Measurements from ENCODE around the gene GRPR.

GRPR gene

DNA sequence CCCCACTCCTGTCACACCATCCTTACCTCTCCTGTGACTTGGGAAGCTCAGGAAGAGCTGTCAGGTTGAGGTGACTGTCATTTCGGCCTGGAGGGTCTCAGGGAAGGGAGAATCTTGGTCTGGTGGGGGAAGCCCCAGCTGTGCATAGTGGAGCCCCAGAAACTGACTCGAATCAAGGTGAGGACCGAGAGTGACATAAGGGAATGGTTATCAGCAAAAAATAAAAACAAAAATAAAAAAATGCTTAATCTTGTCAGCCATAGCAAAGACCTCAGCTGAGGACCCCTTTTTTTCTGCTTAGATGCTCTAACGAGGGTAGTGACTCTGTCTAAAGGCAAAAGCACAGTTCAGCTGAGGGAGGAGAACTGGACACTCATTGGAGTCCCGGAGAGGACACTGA is 43.8 kb downstream of the GRPR start, which contains the start of gene MAGEB17 (continued):
- TF ChIP-seq, protein P1, sequence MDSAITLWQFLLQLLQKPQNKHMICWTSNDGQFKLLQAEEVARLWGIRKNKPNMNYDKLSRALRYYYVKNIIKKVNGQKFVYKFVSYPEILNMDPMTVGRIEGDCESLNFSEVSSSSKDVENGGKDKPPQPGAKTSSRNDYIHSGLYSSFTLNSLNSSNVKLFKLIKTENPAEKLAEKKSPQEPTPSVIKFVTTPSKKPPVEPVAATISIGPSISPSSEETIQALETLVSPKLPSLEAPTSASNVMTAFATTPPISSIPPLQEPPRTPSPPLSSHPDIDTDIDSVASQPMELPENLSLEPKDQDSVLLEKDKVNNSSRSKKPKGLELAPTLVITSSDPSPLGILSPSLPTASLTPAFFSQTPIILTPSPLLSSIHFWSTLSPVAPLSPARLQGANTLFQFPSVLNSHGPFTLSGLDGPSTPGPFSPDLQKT (IDR thresholded peaks at IDR 0.05; ENCODE audit: borderline replicate concordance, low read depth, low read length) = no peak
- TF ChIP-seq, protein P2, sequence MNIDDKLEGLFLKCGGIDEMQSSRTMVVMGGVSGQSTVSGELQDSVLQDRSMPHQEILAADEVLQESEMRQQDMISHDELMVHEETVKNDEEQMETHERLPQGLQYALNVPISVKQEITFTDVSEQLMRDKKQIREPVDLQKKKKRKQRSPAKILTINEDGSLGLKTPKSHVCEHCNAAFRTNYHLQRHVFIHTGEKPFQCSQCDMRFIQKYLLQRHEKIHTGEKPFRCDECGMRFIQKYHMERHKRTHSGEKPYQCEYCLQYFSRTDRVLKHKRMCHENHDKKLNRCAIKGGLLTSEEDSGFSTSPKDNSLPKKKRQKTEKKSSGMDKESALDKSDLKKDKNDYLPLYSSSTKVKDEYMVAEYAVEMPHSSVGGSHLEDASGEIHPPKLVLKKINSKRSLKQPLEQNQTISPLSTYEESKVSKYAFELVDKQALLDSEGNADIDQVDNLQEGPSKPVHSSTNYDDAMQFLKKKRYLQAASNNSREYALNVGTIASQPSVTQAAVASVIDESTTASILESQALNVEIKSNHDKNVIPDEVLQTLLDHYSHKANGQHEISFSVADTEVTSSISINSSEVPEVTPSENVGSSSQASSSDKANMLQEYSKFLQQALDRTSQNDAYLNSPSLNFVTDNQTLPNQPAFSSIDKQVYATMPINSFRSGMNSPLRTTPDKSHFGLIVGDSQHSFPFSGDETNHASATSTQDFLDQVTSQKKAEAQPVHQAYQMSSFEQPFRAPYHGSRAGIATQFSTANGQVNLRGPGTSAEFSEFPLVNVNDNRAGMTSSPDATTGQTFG (tag by site-specific recombination; IDR thresholded peaks at IDR 0.05; ENCODE audit: borderline replicate concordance) = no peak
- TF ChIP-seq ZNF830 (tag by site-specific recombination; IDR thresholded peaks at IDR 0.05; ENCODE audit: low read depth) = no peak
- TF ChIP-seq ZNF350 (tag by site-specific recombination; IDR thresholded peaks at IDR 0.05) = no peak

DNA sequence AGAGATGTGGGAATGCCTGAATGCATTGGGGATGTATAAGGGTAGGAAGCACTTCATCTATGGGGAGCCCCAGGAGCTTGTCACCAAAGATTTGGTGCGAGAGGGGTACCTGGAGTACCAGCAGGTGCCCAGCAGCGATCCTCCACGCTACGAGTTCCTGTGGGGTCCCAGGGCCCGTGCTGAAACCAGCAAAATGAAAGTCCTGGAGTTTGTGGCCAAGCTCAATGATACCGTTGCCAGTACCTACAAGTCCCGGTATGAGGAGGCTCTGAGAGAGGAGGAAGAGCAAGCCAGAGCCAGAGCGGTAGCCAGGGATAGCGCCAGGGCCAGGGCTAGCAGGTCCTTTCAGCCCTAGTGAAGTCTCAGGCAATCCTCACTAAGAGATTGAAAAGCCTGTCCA is 47.7 kb downstream of the GRPR start:
- ChIA-PET CTCF (no interaction called here), POLR2A (no interaction called here)
- Histone ChIP-seq H3K9me3 (ENCODE audit: control insufficient read depth, insufficient read depth, low read depth, low read length) (no peaks in the 10 kb centered on the region), H3K36me3 (ENCODE audit: control insufficient read depth in 2 of 2, insufficient read depth in 1 of 2, low read length in 2 of 2) (no peaks in the 10 kb centered on the region), H3K4me1 (ENCODE audit: control insufficient read depth, insufficient read depth, low read length) (no peaks in the 10 kb centered on the region), H3K4me3 (ENCODE audit: low read depth, low read length) (no peak overlapping the region), H3K27ac (ENCODE audit: extremely low read depth, low read depth, low read length) (no peak overlapping the region)
- no peak for TF ChIP-seq MEIS1 (CRISPR knock-in tag; IDR thresholded peaks at IDR 0.05; ENCODE audit: borderline replicate concordance)
- TF ChIP-seq, protein P3, sequence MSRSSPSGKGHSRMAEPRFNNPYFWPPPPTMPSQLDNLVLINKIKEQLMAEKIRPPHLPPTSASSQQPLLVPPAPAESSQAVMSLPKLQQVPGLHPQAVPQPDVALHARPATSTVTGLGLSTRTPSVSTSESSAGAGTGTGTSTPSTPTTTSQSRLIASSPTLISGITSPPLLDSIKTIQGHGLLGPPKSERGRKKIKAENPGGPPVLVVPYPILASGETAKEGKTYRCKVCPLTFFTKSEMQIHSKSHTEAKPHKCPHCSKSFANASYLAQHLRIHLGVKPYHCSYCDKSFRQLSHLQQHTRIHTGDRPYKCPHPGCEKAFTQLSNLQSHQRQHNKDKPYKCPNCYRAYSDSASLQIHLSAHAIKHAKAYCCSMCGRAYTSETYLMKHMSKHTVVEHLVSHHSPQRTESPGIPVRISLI (tag by site-specific recombination; IDR thresholded peaks at IDR 0.05) = no peak
- no peak for TF ChIP-seq ZNF768 (tag by site-specific recombination; IDR thresholded peaks at IDR 0.05)
- TF ChIP-seq ZNF37A (tag by site-specific recombination; IDR thresholded peaks at IDR 0.05) = no peak

DNA sequence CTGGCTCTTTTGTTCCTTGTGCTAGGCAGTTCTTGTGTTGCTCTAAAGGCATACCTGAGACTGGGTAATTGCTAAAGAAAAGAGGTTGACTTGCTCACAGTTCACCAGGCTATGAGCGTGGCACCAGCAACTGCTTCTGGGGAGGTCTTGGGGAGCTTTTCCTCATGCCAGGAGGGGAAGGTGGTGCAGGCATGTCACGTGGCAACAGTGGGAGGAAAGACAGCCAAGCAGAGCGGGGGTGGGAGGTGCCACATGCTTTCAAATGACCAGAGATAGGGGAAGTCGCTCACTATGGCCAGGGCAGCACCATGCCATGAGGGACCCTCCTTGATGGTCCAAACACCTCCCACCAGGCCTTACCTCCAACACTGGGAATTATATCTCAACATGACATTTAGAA is 48.6 kb downstream of the GRPR start:
- Histone ChIP-seq H3K36me3 (ENCODE audit: control insufficient read depth in 2 of 2, insufficient read depth in 1 of 2, low read length in 2 of 2) (no peaks in the 10 kb centered on the region), H3K4me1 (ENCODE audit: control insufficient read depth, insufficient read depth, low read length) (no peaks in the 10 kb centered on the region), H3K9me3 (ENCODE audit: control insufficient read depth, insufficient read depth, low read depth, low read length) (no peaks in the 10 kb centered on the region), H3K4me3 (ENCODE audit: low read depth, low read length) (no peak overlapping the region), H3K27ac (ENCODE audit: extremely low read depth, low read depth, low read length) (no peak overlapping the region)
- no peak for TF ChIP-seq ZBTB17 (tag by site-specific recombination; IDR thresholded peaks at IDR 0.05)
- no peak for TF ChIP-seq ZNF155 (tag by site-specific recombination; IDR thresholded peaks at IDR 0.05)
- TF ChIP-seq BCL11A (tag by site-specific recombination; IDR thresholded peaks at IDR 0.05; ENCODE audit: low read depth) = no peak
- TF ChIP-seq ZNF747 (tag by site-specific recombination; IDR thresholded peaks at IDR 0.05) = no peak
- TF ChIP-seq, protein P4, sequence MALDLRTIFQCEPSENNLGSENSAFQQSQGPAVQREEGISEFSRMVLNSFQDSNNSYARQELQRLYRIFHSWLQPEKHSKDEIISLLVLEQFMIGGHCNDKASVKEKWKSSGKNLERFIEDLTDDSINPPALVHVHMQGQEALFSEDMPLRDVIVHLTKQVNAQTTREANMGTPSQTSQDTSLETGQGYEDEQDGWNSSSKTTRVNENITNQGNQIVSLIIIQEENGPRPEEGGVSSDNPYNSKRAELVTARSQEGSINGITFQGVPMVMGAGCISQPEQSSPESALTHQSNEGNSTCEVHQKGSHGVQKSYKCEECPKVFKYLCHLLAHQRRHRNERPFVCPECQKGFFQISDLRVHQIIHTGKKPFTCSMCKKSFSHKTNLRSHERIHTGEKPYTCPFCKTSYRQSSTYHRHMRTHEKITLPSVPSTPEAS (tag by site-specific recombination; IDR thresholded peaks at IDR 0.05) = no peak
- no peak for TF ChIP-seq ZNF585B (tag by site-specific recombination; IDR thresholded peaks at IDR 0.05)
- no peak for TF ChIP-seq ZNF121 (tag by site-specific recombination; IDR thresholded peaks at IDR 0.05)
- no peak for TF ChIP-seq KLF7 (tag by site-specific recombination; IDR thresholded peaks at IDR 0.05; ENCODE audit: borderline replicate concordance)
- TF ChIP-seq MYNN (tag by site-specific recombination; IDR thresholded peaks at IDR 0.05; ENCODE audit: borderline replicate concordance) = no peak
- no peak for TF ChIP-seq ZNF843 (tag by site-specific recombination; IDR thresholded peaks at IDR 0.05)
- no peak for TF ChIP-seq ZNF324 (tag by site-specific recombination; IDR thresholded peaks at IDR 0.05)
- no peak for TF ChIP-seq ZNF112 (tag by site-specific recombination; IDR thresholded peaks at IDR 0.05)
- no peak for TF ChIP-seq KLF10 (tag by site-specific recombination; IDR thresholded peaks at IDR 0.05)
- no peak for TF ChIP-seq TRIM28 (IDR thresholded peaks at IDR 0.05; ENCODE audit: borderline replicate concordance, low read length)
- TF ChIP-seq ZNF707 (tag by site-specific recombination; IDR thresholded peaks at IDR 0.05) = no peak
- no peak for TF ChIP-seq ZNF629 (tag by site-specific recombination; IDR thresholded peaks at IDR 0.05)
- TF ChIP-seq ZNF658 (tag by site-specific recombination; IDR thresholded peaks at IDR 0.05) = no peak
- TF ChIP-seq ZNF274 (IDR thresholded peaks at IDR 0.05; ENCODE audit: low read length) = no peak
- TF ChIP-seq ZNF274 (tag by site-specific recombination; IDR thresholded peaks at IDR 0.05; ENCODE audit: borderline replicate concordance) = no peak
- TF ChIP-seq, protein P1 (IDR thresholded peaks at IDR 0.05; ENCODE audit: borderline replicate concordance, low read depth, low read length) = no peak
- CTCF ChIA-PET = no interaction called here
- POLR2A ChIA-PET = no interaction called here
